HepG2 (cell line): Measurements from ENCODE around the gene ZNF556. TPM values are rescaled to one million over a fixed set of nuclear protein-coding genes. Genes with fewer than 3 reads are reported as not detected.
A peak's percentile ranks its signal among the peaks of the same experiment; 100 is the strongest.

Experiments used
- ARID4A ChIP-seq: sonication (generic); formaldehyde crosslinking; IDR thresholded peaks from 2 replicates; pipeline ENCODE4 v1.5.0; 2020; ENCODE audit warnings: mild to moderate bottlenecking, missing genetic modification reagents, borderline replicate concordance
- FOXP4 ChIP-seq: sonication (generic); formaldehyde crosslinking; IDR thresholded peaks from 2 replicates; pipeline ENCODE4 v1.4.0; 2020; ENCODE audit warnings: missing genetic modification reagents
- HMG20B ChIP-seq: conservative IDR thresholded peaks from 2 replicates; pipeline ENCODE4 v1.6.1; 2016; ENCODE audit warnings: missing genetic modification reagents, missing compliant biosample characterization
- KLF6 ChIP-seq: IDR thresholded peaks from 2 replicates; pipeline ENCODE4 v1.8.0; 2016; ENCODE audit warnings: missing biosample characterization, missing genetic modification reagents
- NKX3-1 ChIP-seq: sonication (generic); formaldehyde crosslinking; IDR thresholded peaks from 2 replicates; pipeline ENCODE4 v1.5.0; 2020; ENCODE audit warnings: missing genetic modification reagents
- PATZ1 ChIP-seq: sonication (generic); formaldehyde crosslinking; IDR thresholded peaks from 2 replicates; pipeline ENCODE4 v1.4.0; 2020; ENCODE audit warnings: missing genetic modification reagents
- POLR2G ChIP-seq: fragments of 200-400 bp; formaldehyde crosslinking; IDR thresholded peaks from 2 replicates; pipeline ENCODE4 v1.6.1; 2018; ENCODE audit warnings: mild to moderate bottlenecking, low read depth, low read length, moderate library complexity
- SAP130 ChIP-seq: IDR thresholded peaks from 2 replicates; pipeline ENCODE4 v1.6.1; 2016; ENCODE audit warnings: low read depth
- SMARCC2 ChIP-seq: fragments of 450-650 bp; IDR thresholded peaks from 2 replicates; pipeline ENCODE4 v1.6.1; 2017; ENCODE audit warnings: antibody characterized with exemption, mild to moderate bottlenecking
- TGIF2 ChIP-seq: IDR thresholded peaks from 2 replicates; pipeline ENCODE4 v1.6.1; 2016; ENCODE audit warnings: control low read depth, missing compliant biosample characterization
- ZBED4 ChIP-seq: sonication (generic); formaldehyde crosslinking; IDR thresholded peaks from 2 replicates; pipeline ENCODE4 v1.4.0; 2020; ENCODE audit warnings: missing genetic modification reagents, borderline replicate concordance
- ZNF230 ChIP-seq: sonication (generic); formaldehyde crosslinking; IDR thresholded peaks from 2 replicates; pipeline ENCODE4 v1.4.0; 2020; ENCODE audit warnings: mild to moderate bottlenecking, missing genetic modification reagents
- ZNF431 ChIP-seq: sonication (generic); formaldehyde crosslinking; IDR thresholded peaks from 2 replicates; pipeline ENCODE4 v1.9.0; 2022; ENCODE audit warnings: missing genetic modification reagents, low read depth, mild to moderate bottlenecking, borderline replicate concordance
- ZNF549 ChIP-seq: sonication (generic); formaldehyde crosslinking; IDR thresholded peaks from 2 replicates; pipeline ENCODE4 v1.5.0; 2020; ENCODE audit warnings: missing genetic modification reagents
- polyA plus RNA-seq, 8 experiments: library from polyadenylated mRNA; depleted of rRNA in 3 of 8; stranded (reverse) in 7 of 8; unstranded in 1 of 8; fragments of >200 nt; fragmentation: Illumina TruSeq in 4 of 8; extraction: Trizol in 4 of 8; gene quantifications; 2 replicates each; pipeline versions ENCODE4 v1.2.1 to v1.2.3, GENCODE V29; 2011 to 2016; ENCODE audit warnings: low read depth in 4 of 8, missing spikeins in 1 of 8, mixed read lengths in 1 of 8; ENCODE audit not compliant: insufficient read depth in 1 of 8
- total RNA-seq, 5 experiments: library from RNA; depleted of rRNA; stranded (reverse); fragments of >200 nt; fragmentation: Illumina TruSeq; extraction: Trizol; gene quantifications; 2 replicates each; pipeline ENCODE4 v1.2.3, GENCODE V29; 2016; ENCODE audit warnings: low read depth in 1 of 5
- TF ChIP-seq, protein P1 (sequence below): IDR thresholded peaks from 2 replicates; pipeline ENCODE4 v1.6.1; 2016

ZNF556 gene
- total and polyA plus RNA-seq, 2 of the 13 experiments (the other 11 are each of a cell fraction or from before 2014, with no cell fraction given) = 4.2 to 28.6 TPM

- peak; percentile 71; the same call in 1 of the 2 replicates for TF ChIP-seq ZNF230
- TF ChIP-seq ZBED4 (CRISPR knock-in tag) = no peak; the same call in 1 of the 2 replicates
- TF ChIP-seq SMARCC2 = no peak
- TF ChIP-seq, protein P1, sequence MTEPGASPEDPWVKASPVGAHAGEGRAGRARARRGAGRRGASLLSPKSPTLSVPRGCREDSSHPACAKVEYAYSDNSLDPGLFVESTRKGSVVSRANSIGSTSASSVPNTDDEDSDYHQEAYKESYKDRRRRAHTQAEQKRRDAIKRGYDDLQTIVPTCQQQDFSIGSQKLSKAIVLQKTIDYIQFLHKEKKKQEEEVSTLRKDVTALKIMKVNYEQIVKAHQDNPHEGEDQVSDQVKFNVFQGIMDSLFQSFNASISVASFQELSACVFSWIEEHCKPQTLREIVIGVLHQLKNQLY (CRISPR knock-in tag) = no peak
- TF ChIP-seq PATZ1 = peak; percentile 35
- peak; percentile 77; the same call in 1 of the 2 replicates for TF ChIP-seq NKX3-1
- TF ChIP-seq KLF6 (CRISPR knock-in tag) = no peak
- TF ChIP-seq TGIF2 = peak; percentile 71; the same call in 1 of the 2 replicates
- TF ChIP-seq POLR2G = peak; percentile 69
- 0 out of 2 replicates have a peak, but pooled peaks have one; percentile 50 for TF ChIP-seq ZNF431 (CRISPR knock-in tag)
- TF ChIP-seq FOXP4 (CRISPR knock-in tag) = peak; percentile 53
- peak; percentile 84 for TF ChIP-seq SAP130 (CRISPR knock-in tag)
- peak; percentile 90 for TF ChIP-seq ARID4A (CRISPR knock-in tag)
- TF ChIP-seq HMG20B = 0 out of 2 replicates have a peak, but pooled peaks have one; percentile 20
- peak; percentile 71; the same call in 1 of the 2 replicates for TF ChIP-seq ZNF549 (CRISPR knock-in tag)
Observed at GRCh38 chr19:2840794-2841791, 26.0 kb upstream of the ZNF556 start, which contains the start of gene ZNF555 (continued).
